Stimulated activated CD4-positive, alpha-beta T cell treated with anti-CD3 and anti-CD28 coated beads, Interleukin-15, amount 100 ng/mL, for 1 hour (primary cell): ENCODE results near the gene PHETA1.
"Not testable (repeated sequence)": the region's sequence is repeated elsewhere in the genome, so short reads cannot be mapped to it uniquely, and the experiment has no call there.

ENCODE experiments used
- DNase-seq, 2 donors: peaks; one replicate each; pipeline ENCODE4 v3.0.0-alpha.2; 2020; ENCODE audit warnings: low read depth in 1 of 2, low spot score in 1 of 2

PHETA1 gene

DNA sequence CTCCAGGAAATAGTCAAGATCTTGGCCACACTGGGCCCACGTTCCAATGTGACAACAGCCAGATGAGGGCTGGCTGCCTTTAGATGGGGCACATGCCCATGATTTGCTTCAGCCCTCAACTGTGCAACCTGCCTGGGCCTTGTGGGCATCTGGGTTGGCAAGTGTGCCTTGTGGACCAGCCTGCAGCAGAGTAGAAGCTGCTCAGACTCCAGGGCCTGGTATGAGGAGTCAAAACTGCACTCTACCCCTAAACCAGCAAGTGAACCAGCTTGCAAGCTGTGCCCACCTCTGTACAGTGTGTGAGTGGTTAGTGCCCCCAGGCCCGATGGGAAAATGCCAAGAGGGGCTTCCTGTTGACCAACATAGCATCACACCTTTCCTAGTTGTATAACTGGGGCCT, 17.9 kb downstream of the PHETA1 start:
- DNase-seq = no peak

DNA sequence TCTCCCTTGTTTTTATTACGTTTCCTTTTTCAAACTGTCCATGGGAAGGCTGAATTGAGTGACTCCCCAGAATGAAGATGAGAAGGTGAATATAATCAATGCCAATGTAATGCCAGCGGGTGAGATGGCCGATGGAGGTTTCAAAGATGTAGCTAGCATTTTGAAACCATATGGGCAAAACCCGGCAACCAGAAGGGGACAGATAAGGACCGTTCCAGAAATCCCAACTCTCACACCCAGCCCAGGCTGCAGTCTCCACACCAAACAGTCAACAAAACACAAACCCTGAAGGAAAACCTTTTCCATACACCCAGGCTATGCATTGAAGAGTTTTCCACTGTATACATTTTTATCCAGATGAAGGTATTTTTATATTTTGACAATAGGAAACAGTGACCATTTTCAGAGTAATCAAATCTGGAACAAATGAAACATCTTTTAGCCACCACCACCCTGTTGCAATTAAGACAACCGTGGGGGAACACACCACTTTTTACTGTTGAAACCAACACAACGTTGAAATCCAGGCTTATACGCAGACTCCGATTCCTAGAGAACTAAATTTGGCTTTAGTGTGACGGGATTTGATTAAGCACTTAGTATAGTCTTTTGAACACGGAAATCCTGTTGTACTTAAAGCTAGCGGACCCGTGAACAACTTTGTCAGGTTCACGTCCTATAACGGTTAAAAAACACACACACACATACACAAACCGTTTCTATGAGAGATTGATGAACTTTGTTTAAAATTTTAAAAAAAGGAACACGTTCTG, 19.0 kb downstream of the PHETA1 start:
- DNase-seq = no peak

DNA sequence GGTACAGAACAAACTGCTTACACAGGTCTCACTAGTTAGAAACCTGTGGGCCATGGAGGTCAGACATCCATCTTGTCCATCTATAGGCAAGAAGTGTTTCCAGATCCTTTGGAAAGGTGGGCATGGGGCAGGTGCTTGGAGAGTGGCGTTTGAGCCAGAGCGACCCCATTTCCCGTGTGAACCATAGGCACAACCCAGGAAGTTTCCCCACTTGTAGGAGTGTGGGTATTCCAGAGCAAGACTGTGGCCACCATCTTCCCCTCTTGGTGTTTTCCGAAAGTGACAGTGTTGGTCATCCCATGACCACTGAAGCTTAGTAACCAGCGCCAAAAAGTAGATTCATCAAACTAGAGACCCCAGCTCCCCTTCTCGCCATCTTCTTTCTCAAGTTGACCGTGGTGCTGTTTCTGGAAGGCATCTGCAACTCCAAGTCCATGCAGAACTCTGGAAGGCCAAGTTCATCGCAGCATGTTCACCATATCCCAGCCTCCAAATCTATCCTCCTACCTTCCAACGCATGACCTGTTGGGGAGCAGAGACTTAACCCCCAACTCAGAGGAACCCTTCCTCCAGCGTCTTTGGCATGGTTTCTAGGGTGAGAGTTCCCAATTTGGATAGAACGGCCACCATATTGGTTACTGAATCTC, 19.7 kb downstream of the PHETA1 start:
- DNase-seq = no peak

DNA sequence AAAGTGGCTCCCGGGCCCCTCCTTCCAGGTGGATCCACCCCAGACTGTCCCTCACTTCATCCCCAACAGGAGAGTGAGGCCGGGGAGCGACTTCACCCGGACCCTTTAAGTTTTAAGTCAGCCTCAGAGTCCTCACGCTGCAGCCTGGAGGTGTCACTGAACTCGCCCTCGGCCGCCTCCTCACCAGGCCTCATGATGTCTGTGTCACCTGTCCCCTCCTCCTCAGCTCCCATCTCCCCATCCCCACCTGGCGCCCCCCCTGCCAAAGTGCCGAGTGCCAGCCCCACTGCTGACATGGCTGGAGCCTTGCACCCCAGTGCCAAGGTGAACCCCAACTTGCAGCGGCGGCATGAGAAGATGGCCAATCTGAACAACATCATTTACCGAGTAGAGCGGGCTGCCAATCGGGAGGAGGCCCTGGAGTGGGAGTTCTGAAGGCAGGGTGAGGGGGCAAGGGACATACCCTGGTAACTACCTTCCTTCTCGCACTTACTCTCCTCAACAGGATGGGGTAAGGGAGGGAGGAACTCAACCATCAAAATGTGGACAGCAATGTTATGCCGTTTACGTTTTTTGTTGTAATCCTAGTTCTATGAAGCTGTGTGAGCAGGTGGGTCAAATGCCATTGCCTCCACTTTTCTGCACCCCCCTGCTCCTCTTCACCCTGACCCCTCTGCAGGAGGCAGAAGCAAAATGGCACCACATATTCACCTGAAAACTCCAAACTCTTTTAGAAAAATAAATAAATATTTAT, 20.8 kb downstream of the PHETA1 start:
- DNase-seq = no peak

DNA sequence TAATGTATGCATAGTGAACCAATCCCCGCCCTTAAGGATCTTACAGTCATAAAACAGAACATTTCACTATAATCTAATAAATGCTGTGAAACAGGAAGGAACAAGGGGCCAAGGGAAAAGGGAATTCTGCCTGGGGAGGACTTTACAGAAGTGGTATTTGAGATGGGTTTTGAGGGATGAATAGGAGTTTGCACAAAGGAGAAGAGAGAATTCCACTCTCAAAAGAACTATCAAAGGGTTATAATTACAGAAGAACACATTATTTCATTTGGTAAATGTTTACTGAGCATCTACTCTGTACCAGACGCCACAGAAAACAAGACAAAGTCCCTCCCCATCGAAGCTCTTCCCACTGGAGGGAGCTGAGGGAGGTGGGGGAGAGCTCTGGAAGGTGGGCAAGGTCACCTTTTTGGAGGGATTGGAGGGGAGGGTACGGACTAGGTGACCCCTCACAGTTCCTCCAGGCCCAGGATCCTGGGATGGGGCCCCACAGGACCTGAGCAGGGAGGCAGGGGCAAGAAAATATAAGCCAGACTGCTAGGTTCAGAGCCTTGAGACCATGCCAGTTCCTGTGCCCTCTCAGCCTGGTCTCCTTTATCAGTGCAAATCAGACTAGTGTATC, 24.5 kb downstream of the PHETA1 start:
- DNase-seq = no peak

DNA sequence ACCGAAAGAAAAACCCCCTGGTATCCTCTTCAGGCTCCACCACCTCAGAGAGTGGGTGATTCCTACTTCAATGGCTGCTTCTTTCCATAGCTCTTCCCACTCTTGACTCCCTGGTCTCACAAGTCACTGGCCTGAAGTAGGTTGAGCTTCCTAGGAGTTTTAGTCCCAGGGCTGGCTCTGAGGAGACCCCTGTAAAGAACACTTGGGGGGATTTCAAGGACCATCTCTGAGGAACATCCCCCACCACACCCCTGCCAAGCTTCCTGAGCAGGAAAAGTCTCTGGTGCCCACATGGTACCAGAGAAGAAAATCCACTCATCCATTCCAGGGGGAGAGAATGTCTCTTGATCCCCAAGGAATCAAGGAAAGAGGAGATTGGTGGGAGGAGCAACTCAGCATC, 25.7 kb downstream of the PHETA1 start:
- DNase-seq = no peak

DNA sequence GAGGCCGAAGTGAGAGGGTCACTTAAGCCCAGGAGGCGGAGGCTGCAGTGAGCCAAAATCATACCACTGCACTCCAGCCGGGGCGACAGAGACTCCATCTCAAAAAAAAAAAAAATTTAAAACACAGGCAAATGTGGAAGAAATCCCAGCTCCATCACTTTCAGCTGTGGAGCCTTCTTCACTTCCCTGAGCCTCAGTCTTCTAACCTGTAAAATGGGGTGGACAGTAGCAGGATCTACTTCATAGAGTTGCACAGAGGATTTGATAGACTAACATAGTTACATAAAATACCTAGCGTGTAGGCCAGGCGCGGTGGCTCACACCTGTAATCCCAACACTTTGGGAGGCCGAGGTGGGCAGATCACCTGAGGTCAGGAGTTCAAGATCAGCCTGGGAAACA, 26.5 kb downstream of the PHETA1 start:
- DNase-seq = no peak

DNA sequence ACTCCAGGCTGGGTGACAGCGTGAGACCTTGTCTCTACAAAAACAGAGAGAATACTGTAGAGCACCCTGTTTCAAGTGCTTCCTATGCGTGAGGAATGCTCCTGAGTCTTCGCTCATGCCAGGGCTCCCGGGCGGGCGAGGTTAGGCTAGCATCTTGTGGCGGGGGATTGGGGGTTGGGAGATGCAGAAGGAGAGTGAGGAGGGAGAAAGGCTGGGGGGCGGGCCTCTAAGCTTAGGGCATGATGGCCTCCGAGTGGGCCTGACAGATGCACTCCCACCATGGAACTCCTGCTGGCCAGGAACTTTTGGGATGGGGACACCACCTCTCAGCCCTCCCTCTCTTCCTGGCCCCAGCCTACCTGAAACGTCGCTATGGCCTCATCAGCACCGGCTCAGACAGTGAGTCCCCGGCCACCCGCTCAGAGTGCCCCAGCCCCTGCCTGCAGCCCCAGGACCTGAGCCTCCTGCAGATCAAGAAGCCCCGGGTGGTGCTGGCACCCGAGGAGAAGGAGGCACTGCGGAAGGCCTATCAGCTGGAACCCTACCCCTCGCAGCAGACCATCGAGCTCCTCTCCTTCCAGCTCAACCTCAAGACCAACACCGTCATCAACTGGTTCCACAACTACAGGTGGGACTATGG, 27.3 kb downstream of the PHETA1 start:
- DNase-seq = no peak

DNA sequence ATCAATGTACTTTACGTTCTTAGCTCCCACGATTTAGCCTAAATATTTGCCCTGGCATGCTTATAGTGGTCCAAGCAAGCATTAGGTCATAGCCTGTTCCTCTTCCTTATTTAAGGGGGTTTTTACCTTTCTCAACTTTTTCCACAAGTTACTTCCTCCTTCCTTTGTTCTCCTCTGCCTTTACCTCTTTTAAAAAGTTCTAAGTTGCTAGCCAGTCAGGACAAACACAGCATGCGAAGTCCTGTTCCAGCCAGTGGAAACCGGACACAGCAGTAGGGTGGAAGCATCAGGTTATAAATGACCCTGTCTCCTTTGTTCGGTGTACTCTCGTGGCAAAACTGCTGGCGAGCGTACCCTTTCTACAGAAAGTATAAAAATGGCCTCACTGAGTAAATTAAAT, 28.2 kb downstream of the PHETA1 start:
- not testable (repeated sequence) for DNase-seq

DNA sequence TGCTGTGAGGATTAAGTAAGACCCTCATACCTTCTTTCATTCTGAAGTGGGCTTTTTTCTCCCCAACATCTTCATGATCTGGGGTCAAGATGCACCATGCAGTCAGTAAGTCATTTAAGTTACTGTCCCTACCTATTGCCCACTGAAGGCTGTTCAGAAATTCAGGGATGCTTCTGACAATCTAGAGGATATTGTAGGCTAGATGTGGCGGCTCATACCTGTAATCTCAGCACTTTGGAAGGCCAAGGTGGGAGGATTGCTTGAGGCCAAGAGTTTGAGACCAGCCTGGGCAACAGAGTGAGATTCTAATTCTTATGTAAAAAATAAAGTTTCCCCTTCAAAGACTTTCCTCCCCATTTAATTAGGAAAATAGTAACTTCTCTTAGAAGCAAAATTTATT, 28.7 kb downstream of the PHETA1 start:
- no peak for DNase-seq

DNA sequence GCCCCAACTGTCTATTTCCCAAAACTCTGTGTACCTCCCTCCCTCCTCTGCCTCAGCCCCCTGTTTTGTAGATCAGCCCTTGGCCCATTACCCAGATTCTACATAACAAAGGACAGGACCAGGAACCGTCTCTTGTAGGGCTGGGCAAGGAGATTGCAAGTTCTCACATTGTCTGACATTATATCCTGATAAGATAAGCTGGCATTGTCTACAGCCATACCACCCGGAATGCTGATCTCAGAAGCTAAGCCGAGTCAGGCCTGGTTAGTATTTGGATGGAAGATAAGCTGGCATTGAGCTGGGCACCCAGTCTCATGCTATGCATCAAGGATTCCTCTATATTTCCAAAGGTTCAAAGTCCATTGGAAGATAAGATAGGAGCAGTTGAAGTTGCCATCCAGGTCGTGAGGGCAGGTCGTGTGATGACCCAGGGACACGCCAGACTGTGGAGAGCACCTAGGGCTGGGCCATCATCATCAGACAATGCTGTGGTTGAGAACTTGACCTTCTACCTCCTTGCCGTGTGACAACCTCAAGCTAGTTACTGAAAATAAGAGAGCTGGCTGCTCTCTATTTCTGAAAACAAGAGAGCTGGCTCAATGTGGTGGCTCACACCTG, 29.5 kb downstream of the PHETA1 start:
- no peak for DNase-seq

DNA sequence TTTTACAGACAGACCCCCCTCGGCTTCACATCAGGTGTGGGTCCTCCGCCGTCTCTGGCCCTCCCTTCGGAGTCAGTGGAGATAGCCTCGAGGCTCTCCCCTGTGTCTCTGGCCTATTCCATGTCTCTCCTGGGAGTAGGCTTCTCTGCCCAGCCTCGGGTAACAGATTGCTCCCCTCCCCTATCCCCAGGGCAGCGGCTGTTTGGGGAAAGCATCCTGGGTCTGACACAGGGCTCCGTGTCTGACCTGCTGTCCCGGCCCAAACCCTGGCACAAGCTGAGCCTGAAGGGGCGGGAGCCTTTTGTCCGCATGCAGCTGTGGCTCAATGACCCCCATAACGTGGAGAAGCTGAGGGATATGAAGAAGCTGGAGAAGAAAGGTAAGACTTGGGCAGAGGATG, 30.8 kb downstream of the PHETA1 start:
- DNase-seq = no peak

DNA sequence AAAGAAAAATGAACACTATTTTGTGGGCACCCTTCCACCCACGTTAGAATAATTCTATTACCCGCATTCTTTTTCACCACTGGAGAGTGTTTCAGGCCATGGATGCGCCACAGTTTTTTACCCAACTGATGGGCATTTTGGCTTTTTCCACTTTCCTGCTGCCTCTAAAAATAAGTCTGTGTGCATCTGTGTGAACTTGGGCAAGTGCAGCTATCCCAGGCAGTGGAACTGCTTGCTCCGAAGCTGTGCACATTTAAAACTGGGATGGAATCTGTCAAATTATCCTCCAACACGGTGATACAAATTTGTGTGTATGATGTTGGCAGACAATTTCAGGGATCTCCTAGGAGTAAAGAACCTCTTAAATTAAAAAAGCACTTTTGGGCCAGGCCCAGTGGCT, 31.5 kb downstream of the PHETA1 start:
- DNase-seq = no peak

DNA sequence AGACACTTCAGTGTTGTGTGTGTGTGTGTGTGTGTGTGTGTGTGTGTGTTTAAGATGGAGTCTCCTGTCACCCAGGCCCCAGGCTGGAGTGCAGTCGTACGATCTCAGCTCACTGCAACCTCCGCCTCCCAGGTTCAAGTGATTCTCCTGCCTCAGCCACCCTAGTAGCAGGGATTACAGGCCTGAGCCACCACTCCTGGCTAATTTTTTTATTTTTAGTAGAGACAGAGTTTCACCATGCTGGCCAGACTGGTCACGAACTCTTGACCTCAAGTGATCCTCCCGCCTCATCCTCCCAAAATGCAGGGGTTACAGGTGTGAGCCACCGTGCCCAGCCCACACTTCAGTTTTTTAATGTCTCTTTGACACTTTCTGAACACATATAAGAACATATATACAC, 32.5 kb downstream of the PHETA1 start:
- not testable (repeated sequence) for DNase-seq

DNA sequence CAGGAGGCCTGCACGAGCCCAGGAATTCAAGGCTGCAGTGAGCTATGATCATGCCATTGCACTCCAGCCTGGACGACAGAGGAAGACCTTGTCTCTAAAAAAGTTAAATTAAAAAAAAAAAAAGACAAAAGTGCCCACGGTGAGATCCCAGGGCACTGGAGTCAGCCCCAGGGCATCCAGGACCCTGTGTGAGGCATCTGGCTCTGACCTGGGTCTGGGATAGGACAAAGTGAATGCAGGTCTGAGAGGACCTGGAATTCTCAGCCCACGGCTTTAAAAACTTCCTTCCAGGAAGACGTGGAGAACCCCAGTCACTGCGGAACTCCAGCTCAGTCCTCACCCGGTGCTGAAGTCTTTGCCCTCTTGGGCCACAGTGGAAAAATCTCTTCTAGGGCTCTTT, 33.1 kb downstream of the PHETA1 start:
- no peak for DNase-seq

DNA sequence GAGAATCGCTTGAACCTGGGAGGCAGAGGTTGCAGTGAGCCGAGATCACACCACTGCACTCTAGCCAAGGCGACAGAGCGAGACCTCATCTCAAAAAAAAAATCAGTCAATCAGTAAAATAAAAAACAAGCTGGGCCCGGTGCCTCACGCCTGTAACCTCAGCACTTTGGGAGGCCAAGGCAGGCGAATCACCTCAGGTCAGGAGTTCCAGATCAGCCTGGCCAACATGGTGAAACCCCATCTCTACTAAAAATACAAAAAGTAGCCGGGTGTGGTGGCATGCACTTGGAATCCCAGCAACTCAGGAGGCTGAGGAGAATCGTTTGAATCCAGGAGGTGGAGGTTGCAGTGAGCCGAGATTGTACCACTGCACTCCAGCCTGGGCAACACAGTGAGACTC, 33.6 kb downstream of the PHETA1 start:
- DNase-seq = not testable (repeated sequence)

DNA sequence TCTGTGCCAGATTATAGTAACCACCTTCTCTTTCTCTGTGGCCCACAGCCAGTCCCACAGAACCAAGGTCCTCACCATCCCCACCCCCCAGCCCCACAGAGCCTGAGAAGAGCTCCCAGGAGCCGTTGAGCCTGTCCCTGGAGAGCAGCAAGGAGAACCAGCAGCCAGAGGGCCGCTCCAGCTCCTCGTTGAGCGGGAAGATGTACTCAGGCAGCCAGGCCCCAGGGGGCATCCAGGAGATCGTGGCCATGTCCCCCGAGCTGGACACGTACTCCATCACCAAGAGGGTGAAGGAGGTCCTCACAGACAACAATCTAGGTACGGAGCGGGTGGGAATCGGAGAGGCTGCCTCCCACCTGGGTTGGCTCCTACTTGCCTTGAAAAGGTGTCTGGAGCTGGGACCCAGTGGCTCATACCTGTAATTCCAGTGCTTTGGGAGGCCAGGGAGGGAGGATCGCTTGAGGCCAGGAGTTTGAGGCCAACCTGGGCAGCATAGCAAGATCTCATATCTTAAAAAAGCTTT, 34.4 kb downstream of the PHETA1 start:
- DNase-seq = no peak

DNA sequence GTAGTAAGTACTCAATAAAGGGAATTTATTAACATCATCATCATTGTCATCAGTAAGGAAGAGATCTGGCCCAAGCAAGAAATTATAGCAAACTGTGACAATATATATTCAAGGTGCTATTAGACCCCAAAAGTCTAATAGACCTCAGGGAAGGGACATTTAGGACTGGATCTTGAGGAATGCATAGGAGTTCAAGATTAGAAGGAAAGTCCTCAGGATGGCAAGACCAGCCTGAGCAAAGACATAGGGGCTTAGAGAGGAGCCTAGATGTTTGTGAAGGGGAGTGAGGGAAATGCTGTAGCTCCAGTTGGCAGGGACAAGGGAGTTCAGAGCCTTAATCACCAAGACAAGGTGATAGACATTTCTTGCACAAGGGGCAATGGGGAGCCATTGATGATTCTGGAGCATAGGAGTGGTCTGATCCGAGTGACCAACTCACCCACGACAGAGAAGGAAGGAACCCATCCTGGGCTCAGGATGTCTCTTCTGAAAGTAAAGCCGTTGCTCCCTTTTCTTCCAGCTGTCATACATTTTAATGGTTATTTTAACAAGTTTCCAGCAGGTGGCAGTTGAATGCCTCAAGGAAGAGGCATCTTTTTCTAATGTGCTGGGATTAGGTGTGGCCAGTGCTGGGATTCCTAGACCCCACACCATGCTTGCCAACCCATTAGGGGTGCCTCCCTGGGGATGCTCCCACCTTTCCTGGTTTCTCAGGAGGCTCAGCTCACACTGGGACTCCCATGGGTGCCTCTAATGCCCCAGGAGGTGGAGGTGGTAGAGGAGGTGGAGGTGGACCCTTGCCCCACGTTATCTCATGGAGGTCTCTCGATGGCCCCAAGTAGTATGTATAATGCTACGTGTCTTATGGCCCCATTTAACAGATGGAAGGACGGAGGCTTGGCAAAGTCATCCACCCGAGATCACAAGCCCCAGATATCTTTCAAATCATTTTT, 37.8 kb downstream of the PHETA1 start:
- no peak for DNase-seq

DNA sequence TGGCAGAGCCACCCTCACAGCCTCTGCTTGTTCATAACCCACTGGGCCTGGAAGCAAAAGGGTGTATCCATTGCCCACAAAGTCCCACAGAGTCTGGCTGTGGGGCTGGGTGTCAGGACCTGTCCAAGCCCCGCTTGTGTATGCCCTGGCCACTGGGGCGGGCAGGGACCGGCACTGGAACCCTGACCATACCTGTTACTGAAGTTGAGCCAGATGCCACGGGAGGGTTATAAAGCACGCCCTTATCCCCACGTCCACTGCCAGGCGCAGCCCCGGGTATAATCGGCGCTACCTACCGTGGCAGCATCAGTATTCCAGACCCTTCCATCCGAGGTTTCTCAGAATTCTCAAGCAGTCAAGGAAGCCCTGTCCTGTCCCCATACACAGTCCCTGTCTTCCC, 40.8 kb downstream of the PHETA1 start:
- DNase-seq = no peak

DNA sequence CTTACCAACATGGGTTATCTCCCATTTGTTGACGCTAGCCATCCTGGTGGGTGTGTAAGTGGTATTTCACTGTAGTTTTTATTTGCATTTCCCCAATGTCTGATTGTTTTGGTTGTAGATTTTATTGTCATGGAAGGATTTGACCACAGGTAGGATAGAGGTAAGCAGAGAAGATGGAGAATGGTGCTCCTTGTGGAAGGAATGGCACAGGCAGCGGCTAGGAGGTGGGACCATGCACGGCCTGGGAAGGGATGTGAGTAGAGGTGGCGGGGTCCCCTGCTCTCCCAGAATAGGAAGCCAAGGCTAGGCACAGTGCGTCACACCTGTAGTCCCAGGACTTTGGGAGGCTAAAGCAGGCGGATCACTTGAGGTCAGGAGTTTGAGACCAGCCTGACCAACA, 41.4 kb downstream of the PHETA1 start:
- DNase-seq = no peak
